ENCODE measurements around the gene WNT8A. TPM values are rescaled to one million over a fixed set of nuclear protein-coding genes. Genes with fewer than 3 reads are reported as not detected.

WNT8A gene
- total and polyA plus RNA-seq, 2 donors from 2014 or later: not detected

DNA sequence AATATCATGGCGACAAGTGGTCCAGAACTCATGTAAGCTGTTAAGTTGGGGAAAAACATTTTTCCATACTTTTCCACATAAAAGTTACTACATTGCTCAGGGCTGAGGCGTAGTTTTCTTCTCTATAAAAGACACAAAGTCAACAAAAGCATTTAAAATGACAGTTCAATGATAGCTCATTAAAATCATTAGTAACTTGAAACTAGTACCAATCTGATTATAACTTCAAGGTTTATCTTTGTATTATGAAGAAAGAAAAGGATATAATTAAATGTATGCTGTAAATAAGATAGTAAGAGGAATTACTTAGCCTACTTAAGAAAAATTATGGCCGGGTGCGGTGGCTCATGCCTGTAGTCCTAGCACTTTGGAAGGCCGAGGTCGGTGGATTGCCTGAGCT lies 45.5 kb downstream of the WNT8A start:
- H3K4me1 ChIP-seq (ENCODE audit: control insufficient read depth in 2 of 3, insufficient read depth in 2 of 3, low read depth in 1 of 3, low read length in 3 of 3): no peaks in the 10 kb centered on the region
- no peaks in the 10 kb centered on the region for H3K36me3 ChIP-seq (ENCODE audit: control insufficient read depth in 2 of 3, insufficient read depth in 3 of 3, low read length in 3 of 3)
- intact Hi-C loops (cut with DNase I): no loop called here
- H3K27ac ChIP-seq (ENCODE audit: low read depth in 2 of 2, low read length in 2 of 2): no peak overlapping the region
- no peak overlapping the region for H3K4me3 ChIP-seq (ENCODE audit: low read length in 3 of 3)
- FAIRE-seq (no peak), DNase-seq (no peak)
- TF ChIP-seq, protein P1, sequence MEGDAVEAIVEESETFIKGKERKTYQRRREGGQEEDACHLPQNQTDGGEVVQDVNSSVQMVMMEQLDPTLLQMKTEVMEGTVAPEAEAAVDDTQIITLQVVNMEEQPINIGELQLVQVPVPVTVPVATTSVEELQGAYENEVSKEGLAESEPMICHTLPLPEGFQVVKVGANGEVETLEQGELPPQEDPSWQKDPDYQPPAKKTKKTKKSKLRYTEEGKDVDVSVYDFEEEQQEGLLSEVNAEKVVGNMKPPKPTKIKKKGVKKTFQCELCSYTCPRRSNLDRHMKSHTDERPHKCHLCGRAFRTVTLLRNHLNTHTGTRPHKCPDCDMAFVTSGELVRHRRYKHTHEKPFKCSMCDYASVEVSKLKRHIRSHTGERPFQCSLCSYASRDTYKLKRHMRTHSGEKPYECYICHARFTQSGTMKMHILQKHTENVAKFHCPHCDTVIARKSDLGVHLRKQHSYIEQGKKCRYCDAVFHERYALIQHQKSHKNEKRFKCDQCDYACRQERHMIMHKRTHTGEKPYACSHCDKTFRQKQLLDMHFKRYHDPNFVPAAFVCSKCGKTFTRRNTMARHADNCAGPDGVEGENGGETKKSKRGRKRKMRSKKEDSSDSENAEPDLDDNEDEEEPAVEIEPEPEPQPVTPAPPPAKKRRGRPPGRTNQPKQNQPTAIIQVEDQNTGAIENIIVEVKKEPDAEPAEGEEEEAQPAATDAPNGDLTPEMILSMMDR (IDR thresholded peaks at IDR 0.05; ENCODE audit: borderline replicate concordance, extremely low read depth, insufficient read depth): no peak
- no peak overlapping the region for H3K9ac ChIP-seq (ENCODE audit: low read length in 3 of 3)
- no peaks in the 10 kb centered on the region for H3K9me3 ChIP-seq (ENCODE audit: control insufficient read depth in 2 of 3, insufficient read depth in 1 of 3, low read length in 3 of 3)
- H3K27me3 ChIP-seq (ENCODE audit: control insufficient read depth, insufficient read depth, low read length): no peaks in the 10 kb centered on the region

DNA sequence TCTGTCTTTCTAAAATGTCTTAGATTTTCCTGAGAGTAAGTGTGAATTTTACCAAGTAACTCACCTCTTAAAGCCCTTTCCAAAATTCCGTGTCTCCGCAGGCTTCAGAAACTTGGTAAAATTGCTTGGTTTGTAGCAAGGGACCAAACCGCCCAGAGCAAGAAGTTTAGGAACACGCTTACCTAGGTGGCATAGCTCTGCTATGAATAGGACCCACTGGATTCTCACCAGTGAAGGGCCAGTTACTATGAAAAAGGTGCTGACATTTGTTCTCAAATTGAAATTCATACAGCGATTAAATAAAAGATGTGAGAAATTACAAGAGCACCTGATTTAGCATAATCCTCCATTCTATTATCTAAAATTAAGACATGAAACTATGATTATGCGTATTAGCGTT lies 48.7 kb downstream of the WNT8A start:
- Histone ChIP-seq H3K27ac (ENCODE audit: low read depth in 2 of 2, low read length in 2 of 2) (no peak overlapping the region), H3K27me3 (ENCODE audit: control insufficient read depth, insufficient read depth, low read length) (no peaks in the 10 kb centered on the region), H3K36me3 (ENCODE audit: control insufficient read depth in 2 of 3, insufficient read depth in 3 of 3, low read length in 3 of 3) (no peaks in the 10 kb centered on the region), H3K9me3 (ENCODE audit: control insufficient read depth in 2 of 3, insufficient read depth in 1 of 3, low read length in 3 of 3) (no peaks in the 10 kb centered on the region), H3K9ac (ENCODE audit: low read length in 3 of 3) (no peak overlapping the region), H3K4me3 (ENCODE audit: low read length in 3 of 3) (no peak overlapping the region), H3K4me1 (ENCODE audit: control insufficient read depth in 2 of 3, insufficient read depth in 2 of 3, low read depth in 1 of 3, low read length in 3 of 3) (no peaks in the 10 kb centered on the region)
- FAIRE-seq: no peak
- TF ChIP-seq, protein P1 (IDR thresholded peaks at IDR 0.05; ENCODE audit: borderline replicate concordance, extremely low read depth, insufficient read depth): no peak
- intact Hi-C loops (cut with DNase I): no loop called here
- DNase-seq: no peak

DNA sequence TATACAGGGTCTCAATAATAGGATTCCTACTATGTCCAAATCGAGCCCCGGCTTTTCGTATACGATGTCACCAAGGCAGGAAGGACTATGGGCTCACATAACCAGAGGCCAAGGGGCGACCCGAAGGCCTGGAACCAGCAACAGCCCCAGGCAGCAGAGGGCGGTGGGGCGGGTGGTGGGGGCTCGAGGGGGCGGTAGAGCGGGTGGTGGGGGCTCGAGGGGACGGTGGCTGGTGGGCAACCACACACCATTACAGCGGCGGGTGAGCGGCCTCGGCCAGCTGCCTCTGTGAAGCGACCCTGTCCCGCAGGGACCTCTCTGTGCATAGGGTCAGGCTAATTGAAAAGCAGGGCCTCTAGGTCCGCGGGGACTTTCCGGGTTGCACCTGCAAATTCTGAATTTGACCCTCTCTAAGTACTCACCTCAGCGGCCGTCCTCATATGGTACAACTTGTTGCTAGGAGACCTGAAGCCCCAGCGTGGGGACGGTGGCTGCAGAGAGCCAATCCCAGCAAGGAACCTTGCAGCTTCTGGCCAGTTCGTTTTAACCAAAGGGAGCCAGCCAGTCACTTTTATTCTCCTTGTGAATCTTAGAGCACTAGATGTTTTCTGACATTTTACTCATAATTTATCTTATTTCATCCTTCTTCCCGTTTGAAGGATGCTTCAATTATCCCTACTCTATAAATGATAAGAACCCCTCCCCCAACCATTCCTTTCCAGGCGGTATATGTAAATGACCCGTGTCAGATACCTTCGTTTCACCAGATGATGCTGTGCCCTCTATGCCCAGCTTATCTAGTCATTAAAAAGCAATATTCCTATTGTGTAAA lies 55.3 kb downstream of the WNT8A start, which contains the start of gene NME5:
Gene NME5, minus strand, starts transcription at position 480 of the 832 bp plus-strand sequence. CDS start 648 bp downstream, outside the sequence.
- Histone ChIP-seq H3K9me3 (ENCODE audit: control insufficient read depth in 2 of 3, insufficient read depth in 1 of 3, low read length in 3 of 3) (no peaks in the 10 kb centered on the region), H3K4me1 (ENCODE audit: control insufficient read depth in 2 of 3, insufficient read depth in 2 of 3, low read depth in 1 of 3, low read length in 3 of 3) (no peaks in the 10 kb centered on the region), H3K4me3 (ENCODE audit: low read length in 3 of 3) (peak within 1 kb of the TSS; percentile 77 to 81 (median 77)), H3K27ac (ENCODE audit: low read depth in 2 of 2, low read length in 2 of 2) (no peak within 1 kb of the TSS), H3K9ac (ENCODE audit: low read length in 3 of 3) (peak within 1 kb of the TSS; percentile 33 to 72 (median 54)), H3K27me3 (ENCODE audit: control insufficient read depth, insufficient read depth, low read length) (no peaks in the 10 kb centered on the region), H3K36me3 (ENCODE audit: control insufficient read depth in 2 of 3, insufficient read depth in 3 of 3, low read length in 3 of 3) (no peaks in the 10 kb centered on the region)
- TF ChIP-seq, protein P1 (IDR thresholded peaks at IDR 0.05; ENCODE audit: borderline replicate concordance, extremely low read depth, insufficient read depth): no peak
- intact Hi-C loops (cut with DNase I): no loop called here
- DNase-seq (peak; percentile 79 to 91 (median 85)), FAIRE-seq (no peak)
